ENCODE measurements around the gene HECTD4. TPM values are rescaled to one million over a fixed set of nuclear protein-coding genes. Genes with fewer than 3 reads are reported as not detected.
A peak's percentile ranks its signal among the peaks of the same experiment; 100 is the strongest.

Gene HECTD4
- total RNA-seq, 1 experiment from 2014 or later: 24.6 TPM

DNA sequence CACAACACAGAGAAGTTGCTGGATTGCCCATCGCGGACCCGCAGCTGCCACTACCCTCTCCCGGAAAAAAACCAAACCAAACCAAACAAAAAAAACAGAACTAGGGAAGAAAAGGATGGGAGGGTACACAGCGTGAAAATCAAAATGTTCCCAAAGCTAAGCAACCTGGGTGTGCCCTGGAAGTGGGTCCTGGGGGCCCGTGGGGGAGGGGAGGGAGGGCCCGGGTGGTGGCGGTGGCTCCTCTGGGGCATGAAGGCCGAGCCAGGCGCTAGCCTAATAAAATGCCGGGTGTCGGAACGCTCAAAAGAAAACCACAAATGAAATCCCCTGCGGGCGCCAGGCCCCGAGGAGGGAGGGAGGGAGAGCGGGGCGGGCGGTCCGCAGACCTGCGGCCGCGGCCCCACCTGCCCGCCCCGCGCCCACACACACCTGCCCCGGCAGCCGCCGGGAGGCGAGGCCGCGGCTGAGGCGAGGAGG, 787 bp downstream of the HECTD4 start:
- ChIA-PET CTCF (no interaction called here), POLR2A (ENCODE audit: unreplicated experiment) (no interaction called here)
- H3K4me1 ChIP-seq (ENCODE audit: insufficient read depth, low read length): peaks cover 17% of the 10 kb centered on the region
- peak overlapping the region; percentile 81 for H3K9ac ChIP-seq (ENCODE audit: low read length)
- peaks cover 55% of the 10 kb centered on the region for H3K79me2 ChIP-seq (ENCODE audit: low read length)
- H3K4me2 ChIP-seq (ENCODE audit: low read length): peak overlapping the region; percentile 96
- TF ChIP-seq, protein P1, sequence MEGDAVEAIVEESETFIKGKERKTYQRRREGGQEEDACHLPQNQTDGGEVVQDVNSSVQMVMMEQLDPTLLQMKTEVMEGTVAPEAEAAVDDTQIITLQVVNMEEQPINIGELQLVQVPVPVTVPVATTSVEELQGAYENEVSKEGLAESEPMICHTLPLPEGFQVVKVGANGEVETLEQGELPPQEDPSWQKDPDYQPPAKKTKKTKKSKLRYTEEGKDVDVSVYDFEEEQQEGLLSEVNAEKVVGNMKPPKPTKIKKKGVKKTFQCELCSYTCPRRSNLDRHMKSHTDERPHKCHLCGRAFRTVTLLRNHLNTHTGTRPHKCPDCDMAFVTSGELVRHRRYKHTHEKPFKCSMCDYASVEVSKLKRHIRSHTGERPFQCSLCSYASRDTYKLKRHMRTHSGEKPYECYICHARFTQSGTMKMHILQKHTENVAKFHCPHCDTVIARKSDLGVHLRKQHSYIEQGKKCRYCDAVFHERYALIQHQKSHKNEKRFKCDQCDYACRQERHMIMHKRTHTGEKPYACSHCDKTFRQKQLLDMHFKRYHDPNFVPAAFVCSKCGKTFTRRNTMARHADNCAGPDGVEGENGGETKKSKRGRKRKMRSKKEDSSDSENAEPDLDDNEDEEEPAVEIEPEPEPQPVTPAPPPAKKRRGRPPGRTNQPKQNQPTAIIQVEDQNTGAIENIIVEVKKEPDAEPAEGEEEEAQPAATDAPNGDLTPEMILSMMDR (conservative IDR thresholded peaks at IDR 0.05; ENCODE audit: low read depth, low read length): no peak
- TF ChIP-seq EZH2phosphoT487 (IDR thresholded peaks at IDR 0.05; ENCODE audit: borderline replicate concordance, low read length): no peak
- TF ChIP-seq EZH2 (IDR thresholded peaks at IDR 0.05; ENCODE audit: low read length, unreplicated experiment): no peak
- no peaks in the 10 kb centered on the region for H4K20me1 ChIP-seq (ENCODE audit: low read length)
- no peaks in the 10 kb centered on the region for H3K27me3 ChIP-seq (ENCODE audit: low read length)
- BruUV-seq (replicated peaks): no TSS peak
- intact Hi-C loops (cut with micrococcal nuclease): loop anchor here (10.0 kb wide), 1 partner anchor 367 kb away; the partner anchor contains the start of genes ERP29 and TMEM116
- ATAC-seq (peak; percentile 31), DNase-seq (peak; percentile 56)
- H3K9me3 ChIP-seq (ENCODE audit: low read length): no peaks in the 10 kb centered on the region
- H3K9me2 ChIP-seq (replicated peaks; ENCODE audit: low read length): no peaks in the 10 kb centered on the region
- H3K27ac ChIP-seq (ENCODE audit: low read length): peak overlapping the region; percentile 3; the same call in 1 of the 2 replicates
- no peaks in the 10 kb centered on the region for H3F3A ChIP-seq (ENCODE audit: low read length, unreplicated experiment)
- peak overlapping the region; percentile 99 for H2AFZ ChIP-seq (ENCODE audit: low read length)
- no peaks in the 10 kb centered on the region for H3K36me3 ChIP-seq (ENCODE audit: low read depth, low read length)
- H3K4me3 ChIP-seq (ENCODE audit: low read length): peak overlapping the region; percentile 90

DNA sequence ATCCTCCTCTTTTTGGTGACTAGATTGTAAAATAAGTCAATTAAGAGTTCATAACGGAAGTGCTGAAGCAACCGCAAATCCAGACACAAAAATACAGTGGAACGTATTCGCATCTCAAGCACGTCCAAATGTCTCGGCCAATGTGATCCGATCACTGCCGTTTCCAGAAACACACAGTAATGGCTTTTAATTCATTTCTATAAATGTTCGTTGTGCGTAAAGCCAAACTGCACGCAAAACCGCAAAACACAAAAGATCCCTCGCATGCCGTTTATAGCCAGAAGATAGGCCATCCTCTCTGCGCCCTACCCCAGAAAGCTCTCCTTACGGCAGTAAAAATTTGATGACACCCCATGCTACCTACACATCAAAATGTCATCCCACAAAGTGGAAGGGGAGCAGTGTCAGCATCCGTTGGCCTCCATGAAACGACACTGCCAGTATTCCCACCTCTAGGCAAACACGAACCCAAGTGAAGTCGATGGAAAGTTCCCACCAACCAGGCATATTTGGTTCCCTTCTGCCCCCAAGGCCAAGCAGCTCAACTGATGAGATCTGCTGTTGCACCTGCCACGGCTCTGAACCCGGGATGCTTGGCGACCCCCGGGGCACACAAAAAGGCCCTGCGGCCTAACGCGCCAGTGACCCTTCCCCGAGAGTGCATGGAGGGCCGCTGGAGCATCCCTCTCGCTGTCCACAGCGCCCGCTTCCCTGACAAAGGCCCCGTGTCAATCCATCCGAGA, 1.4 kb downstream of the HECTD4 start:
- Histone ChIP-seq H3K9ac (ENCODE audit: low read length) (peak overlapping the region; percentile 81), H3K36me3 (ENCODE audit: low read depth, low read length) (no peaks in the 10 kb centered on the region), H3K4me1 (ENCODE audit: insufficient read depth, low read length) (peaks cover 17% of the 10 kb centered on the region), H3F3A (ENCODE audit: low read length, unreplicated experiment) (no peaks in the 10 kb centered on the region), H2AFZ (ENCODE audit: low read length) (peak overlapping the region; percentile 99), H3K9me3 (ENCODE audit: low read length) (no peaks in the 10 kb centered on the region), H3K4me3 (ENCODE audit: low read length) (peak overlapping the region; percentile 90), H3K27ac (ENCODE audit: low read length) (no peak overlapping the region), H3K4me2 (ENCODE audit: low read length) (peak overlapping the region; percentile 96), H3K9me2 (replicated peaks; ENCODE audit: low read length) (no peaks in the 10 kb centered on the region), H4K20me1 (ENCODE audit: low read length) (no peaks in the 10 kb centered on the region), H3K27me3 (ENCODE audit: low read length) (no peaks in the 10 kb centered on the region), H3K79me2 (ENCODE audit: low read length) (peaks cover 61% of the 10 kb centered on the region)
- CTCF ChIA-PET: no interaction called here
- DNase-seq (peak; percentile 38), ATAC-seq (peak; percentile 17)
- BruUV-seq (replicated peaks): no TSS peak
- POLR2A ChIA-PET (ENCODE audit: unreplicated experiment): no interaction called here
- TF ChIP-seq EZH2phosphoT487 (IDR thresholded peaks at IDR 0.05; ENCODE audit: borderline replicate concordance, low read length) (no peak), EZH2 (IDR thresholded peaks at IDR 0.05; ENCODE audit: low read length, unreplicated experiment) (no peak)
- TF ChIP-seq, protein P1 (conservative IDR thresholded peaks at IDR 0.05; ENCODE audit: low read depth, low read length): no peak
- intact Hi-C loops (cut with micrococcal nuclease): loop anchor here (10.0 kb wide), 1 partner anchor 366 kb away; the partner anchor contains the start of genes ERP29 and TMEM116

DNA sequence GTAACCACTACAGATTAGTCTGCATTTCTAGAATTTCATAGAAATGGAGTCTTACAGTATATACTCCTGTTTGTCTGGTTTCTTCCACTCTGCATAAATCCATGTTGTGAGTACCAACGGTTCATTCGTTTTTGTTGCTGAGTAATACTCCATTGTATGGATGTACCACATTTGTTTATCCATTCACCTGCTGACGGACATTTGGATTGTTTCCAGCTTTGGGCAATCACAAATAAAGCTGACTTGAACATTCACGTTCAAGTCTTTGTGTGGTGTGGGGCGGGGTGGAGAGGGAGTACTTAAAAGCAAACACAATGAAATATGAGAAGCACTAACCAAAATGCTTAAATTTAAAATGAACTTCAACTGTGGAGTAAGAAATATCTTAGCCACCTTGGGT, 7.1 kb downstream of the HECTD4 start:
- Histone ChIP-seq H3K9ac (ENCODE audit: low read length) (no peak overlapping the region), H3K79me2 (ENCODE audit: low read length) (peaks cover 98% of the 10 kb centered on the region), H2AFZ (ENCODE audit: low read length) (no peak overlapping the region), H3K4me1 (ENCODE audit: insufficient read depth, low read length) (peaks cover 5% of the 10 kb centered on the region), H3K9me2 (replicated peaks; ENCODE audit: low read length) (no peaks in the 10 kb centered on the region), H3F3A (ENCODE audit: low read length, unreplicated experiment) (peaks cover 4% of the 10 kb centered on the region), H3K36me3 (ENCODE audit: low read depth, low read length) (peaks cover 10% of the 10 kb centered on the region; the same call in 1 of the 2 replicates), H3K9me3 (ENCODE audit: low read length) (peaks cover 9% of the 10 kb centered on the region; the same call in 1 of the 2 replicates), H3K4me3 (ENCODE audit: low read length) (no peak overlapping the region), H3K4me2 (ENCODE audit: low read length) (no peak overlapping the region), H3K27me3 (ENCODE audit: low read length) (no peaks in the 10 kb centered on the region), H4K20me1 (ENCODE audit: low read length) (no peaks in the 10 kb centered on the region), H3K27ac (ENCODE audit: low read length) (no peak overlapping the region)
- BruUV-seq (replicated peaks): no TSS peak
- ATAC-seq (peak; percentile 84), DNase-seq (peak; percentile 87)
- TF ChIP-seq EZH2phosphoT487 (IDR thresholded peaks at IDR 0.05; ENCODE audit: borderline replicate concordance, low read length) (no peak), EZH2 (IDR thresholded peaks at IDR 0.05; ENCODE audit: low read length, unreplicated experiment) (no peak)
- TF ChIP-seq, protein P1 (conservative IDR thresholded peaks at IDR 0.05; ENCODE audit: low read depth, low read length): no peak
- POLR2A ChIA-PET (ENCODE audit: unreplicated experiment): no interaction called here
- intact Hi-C loops (cut with micrococcal nuclease): no loop called here
- CTCF ChIA-PET: interaction anchor here (1.2 kb wide), 1 partner anchor 12 kb away, joined by 3 read pairs; no protein-coding TSS in a partner anchor

Data from PC-3 (cell line).